SU-DHL-6 (cell line): ENCODE measurements around the gene STK38L.

ENCODE experiments used
- H2AFZ ChIP-seq: fragments of 200-600 bp; sonication (generic); 2 replicates; pipeline ENCODE4 v1.6.1; 2014; ENCODE audit warnings: low read depth, mild to moderate bottlenecking, moderate library complexity, mixed read lengths, antibody characterized with exemption, low read length; ENCODE audit not compliant: severe bottlenecking
- H3F3A ChIP-seq: fragments of 200-600 bp; shearing (Covaris generic); 2 replicates; pipeline ENCODE4 v1.6.0; 2016; ENCODE audit warnings: antibody characterized with exemption, mild to moderate bottlenecking; ENCODE audit not compliant: insufficient read depth
- H3K27ac ChIP-seq: fragments of 200-600 bp; sonication (generic); 2 replicates; pipeline ENCODE4 v1.5.1; 2016; ENCODE audit warnings: low read depth, mild to moderate bottlenecking, low read length, moderate library complexity, mixed read lengths
- H3K27me3 ChIP-seq: fragments of 200-600 bp; sonication (generic), shearing (Covaris generic); 2 replicates; pipeline ENCODE4 v1.6.0; 2014; ENCODE audit warnings: mild to moderate bottlenecking, low read length
- H3K36me3 ChIP-seq: fragments of 200-600 bp; sonication (generic); 2 replicates; pipeline ENCODE4 v1.6.1; 2014; ENCODE audit warnings: mild to moderate bottlenecking, low read length, mixed read lengths
- H3K4me2 ChIP-seq: fragments of 300-600, 200-600 bp; shearing (Covaris generic), sonication (generic); 2 replicates; pipeline ENCODE4 v1.6.0; 2014; ENCODE audit warnings: low read length, low read depth, mild to moderate bottlenecking; ENCODE audit not compliant: poor library complexity, severe bottlenecking
- H3K4me3 ChIP-seq: fragments of 200-600 bp; sonication (generic); 2 replicates; pipeline ENCODE4 v1.5.1; 2014; ENCODE audit warnings: antibody characterized with exemption, low read length, mild to moderate bottlenecking, mixed read lengths; ENCODE audit not compliant: insufficient read depth, poor library complexity, severe bottlenecking
- H3K79me2 ChIP-seq: fragments of 200-600 bp; sonication (generic); 2 replicates; pipeline ENCODE4 v1.6.1; 2014; ENCODE audit warnings: mild to moderate bottlenecking, low read length, moderate library complexity; ENCODE audit not compliant: insufficient read depth
- H3K9ac ChIP-seq: fragments of 200-600 bp; sonication (generic); 2 replicates; pipeline ENCODE4 v1.7.0; 2014; ENCODE audit warnings: mild to moderate bottlenecking, low read length
- H3K9me2 ChIP-seq: fragments of 200-600 bp; sonication (generic); replicated peaks from 2 replicates; pipeline ENCODE4 v1.6.1; 2014; ENCODE audit warnings: low read length; ENCODE audit not compliant: insufficient read depth
- H3K9me3 ChIP-seq: fragments of 200-600 bp; sonication (generic); 2 replicates; pipeline ENCODE4 v1.6.1; 2014; ENCODE audit warnings: low read length, mixed read lengths; ENCODE audit not compliant: insufficient read depth
- H4K20me1 ChIP-seq: fragments of 200-600 bp; sonication (generic); 2 replicates; pipeline ENCODE4 v1.6.1; 2014; ENCODE audit warnings: low read depth, mild to moderate bottlenecking, antibody characterized with exemption, low read length, moderate library complexity, mixed read lengths
- CTCF ChIP-seq: fragments of 200-600 bp; sonication (generic); IDR thresholded peaks from one replicate; pipeline ENCODE4 v1.5.1; 2017; ENCODE audit warnings: antibody characterized with exemption, mild to moderate bottlenecking, low read length, moderate library complexity; ENCODE audit not compliant: insufficient read depth, poor library complexity, severe bottlenecking
- EZH2phosphoT487 ChIP-seq: fragments of 200-600 bp; sonication (generic), shearing (Covaris generic); conservative IDR thresholded peaks from 2 replicates; pipeline ENCODE4 v1.6.1; 2018; ENCODE audit warnings: mild to moderate bottlenecking, antibody characterized with exemption, low read length, moderate library complexity, mixed read lengths

Gene STK38L

GRCh38 chr12:27199638-27200300 is 44.3 kb upstream of the STK38L start:
- H2AFZ ChIP-seq = no peak overlapping the region
- H3K9me3 ChIP-seq = no peaks in the 10 kb centered on the region
- no peak overlapping the region for H3K4me3 ChIP-seq
- H3K79me2 ChIP-seq = no peaks in the 10 kb centered on the region
- H3K9me2 ChIP-seq = no peaks in the 10 kb centered on the region
- H3K27me3 ChIP-seq = no peaks in the 10 kb centered on the region
- H4K20me1 ChIP-seq = no peaks in the 10 kb centered on the region
- no peak overlapping the region for H3K9ac ChIP-seq
- TF ChIP-seq EZH2phosphoT487 (no peak), CTCF (no peak)
- no peak overlapping the region for H3K4me2 ChIP-seq
- no peaks in the 10 kb centered on the region for H3F3A ChIP-seq
- no peaks in the 10 kb centered on the region for H3K36me3 ChIP-seq
- no peak overlapping the region for H3K27ac ChIP-seq

- no peak overlapping the region for H3K9ac ChIP-seq
- H3K9me3 ChIP-seq = no peaks in the 10 kb centered on the region
- no peaks in the 10 kb centered on the region for H3K27me3 ChIP-seq
- H3K27ac ChIP-seq = no peak overlapping the region
- H3K79me2 ChIP-seq = no peaks in the 10 kb centered on the region
- no peak overlapping the region for H2AFZ ChIP-seq
- TF ChIP-seq EZH2phosphoT487 = no peak
- TF ChIP-seq CTCF = no peak
- no peaks in the 10 kb centered on the region for H3F3A ChIP-seq
- no peaks in the 10 kb centered on the region for H3K36me3 ChIP-seq
- H3K4me2 ChIP-seq = no peak overlapping the region
- H3K4me3 ChIP-seq = no peak overlapping the region
- no peaks in the 10 kb centered on the region for H4K20me1 ChIP-seq
- no peaks in the 10 kb centered on the region for H3K9me2 ChIP-seq
Observed at GRCh38 chr12:27201169-27201568, 42.9 kb upstream of the STK38L start.

GRCh38 chr12:27206801-27207502 is 37.1 kb upstream of the STK38L start:
- Histone ChIP-seq H3K4me2 (no peak overlapping the region), H3K36me3 (no peaks in the 10 kb centered on the region), H3K27me3 (no peaks in the 10 kb centered on the region), H3K27ac (no peak overlapping the region), H2AFZ (no peak overlapping the region), H4K20me1 (no peaks in the 10 kb centered on the region), H3K9ac (no peak overlapping the region), H3K9me2 (no peaks in the 10 kb centered on the region), H3K79me2 (no peaks in the 10 kb centered on the region), H3K9me3 (no peaks in the 10 kb centered on the region), H3K4me3 (no peak overlapping the region), H3F3A (no peaks in the 10 kb centered on the region)
- no peak for TF ChIP-seq CTCF
- no peak for TF ChIP-seq EZH2phosphoT487
